PFSK-1 (cell line): ENCODE results near the gene BAHCC1.

Experiments used
- FOXP2 ChIP-seq: optimal IDR thresholded peaks from 2 replicates; pipeline ENCODE3; 2011; ENCODE audit warnings: borderline replicate concordance, control low read depth, inconsistent platforms; ENCODE audit not compliant: insufficient read depth; ENCODE audit errors: extremely low read length, extremely low read depth
- POLR2AphosphoS5 ChIP-seq: IDR thresholded peaks from 2 replicates; pipeline ENCODE4 v1.6.1; 2012; ENCODE audit warnings: low read depth, mild to moderate bottlenecking, control low read depth, low read length, moderate library complexity
- REST ChIP-seq, 2 experiments: IDR thresholded peaks; 2 replicates each; pipeline versions ENCODE4 v1.6.1 to v1.8.0; 2011 to 2012; ENCODE audit warnings: low read depth in 2 of 2, low read length in 2 of 2, control low read depth in 1 of 2, inconsistent platforms in 1 of 2, mild to moderate bottlenecking in 1 of 2, moderate library complexity in 1 of 2; ENCODE audit not compliant: insufficient read depth in 1 of 2
- SIN3A ChIP-seq: IDR thresholded peaks from 2 replicates; pipeline ENCODE4 v1.6.1; 2012; ENCODE audit warnings: mild to moderate bottlenecking, low read length, moderate library complexity, borderline replicate concordance; ENCODE audit not compliant: insufficient read depth
- TAF1 ChIP-seq: IDR thresholded peaks from 2 replicates; pipeline ENCODE4 v1.6.1; 2012; ENCODE audit warnings: low read length, control low read depth, borderline replicate concordance; ENCODE audit not compliant: insufficient read depth

Gene BAHCC1

GRCh38 chr17:81457917-81458555 lies 62.8 kb downstream of the BAHCC1 start:
- TF ChIP-seq TAF1 (no peak), POLR2AphosphoS5 (no peak), SIN3A (no peak), FOXP2 (no peak), REST (IDR thresholded peaks at IDR 0.05; ENCODE audit: insufficient read depth in 1 of 2, low read depth in 2 of 2, low read length in 2 of 2) (no peak)

GRCh38 chr17:81458628-81459027 lies 63.4 kb downstream of the BAHCC1 start:
- no peak for TF ChIP-seq FOXP2
- TF ChIP-seq SIN3A: no peak
- TF ChIP-seq REST (IDR thresholded peaks at IDR 0.05; ENCODE audit: insufficient read depth in 1 of 2, low read depth in 2 of 2, low read length in 2 of 2): no peak
- no peak for TF ChIP-seq POLR2AphosphoS5
- no peak for TF ChIP-seq TAF1

GRCh38 chr17:81459224-81459623 lies 64.0 kb downstream of the BAHCC1 start:
- TF ChIP-seq TAF1: no peak
- TF ChIP-seq REST (IDR thresholded peaks at IDR 0.05; ENCODE audit: insufficient read depth in 1 of 2, low read depth in 2 of 2, low read length in 2 of 2): no peak
- no peak for TF ChIP-seq FOXP2
- TF ChIP-seq SIN3A: no peak
- no peak for TF ChIP-seq POLR2AphosphoS5

GRCh38 chr17:81459864-81460263 lies 64.6 kb downstream of the BAHCC1 start:
- TF ChIP-seq REST (IDR thresholded peaks at IDR 0.05; ENCODE audit: insufficient read depth in 1 of 2, low read depth in 2 of 2, low read length in 2 of 2): no peak
- no peak for TF ChIP-seq TAF1
- TF ChIP-seq POLR2AphosphoS5: no peak
- TF ChIP-seq FOXP2: no peak
- no peak for TF ChIP-seq SIN3A

- TF ChIP-seq TAF1 (no peak), REST (IDR thresholded peaks at IDR 0.05; ENCODE audit: insufficient read depth in 1 of 2, low read depth in 2 of 2, low read length in 2 of 2) (no peak), SIN3A (no peak), POLR2AphosphoS5 (no peak), FOXP2 (no peak)
Measured at GRCh38 chr17:81460856-81461460, 65.7 kb downstream of the BAHCC1 start.
